ENCODE measurements around the gene HORMAD2. TPM values are rescaled to one million over a fixed set of nuclear protein-coding genes. Genes with fewer than 3 reads are reported as not detected.
A peak's percentile ranks its signal among the peaks of the same experiment; 100 is the strongest.

HORMAD2 gene
- total RNA-seq, 1 experiment from 2014 or later: not detected

DNA sequence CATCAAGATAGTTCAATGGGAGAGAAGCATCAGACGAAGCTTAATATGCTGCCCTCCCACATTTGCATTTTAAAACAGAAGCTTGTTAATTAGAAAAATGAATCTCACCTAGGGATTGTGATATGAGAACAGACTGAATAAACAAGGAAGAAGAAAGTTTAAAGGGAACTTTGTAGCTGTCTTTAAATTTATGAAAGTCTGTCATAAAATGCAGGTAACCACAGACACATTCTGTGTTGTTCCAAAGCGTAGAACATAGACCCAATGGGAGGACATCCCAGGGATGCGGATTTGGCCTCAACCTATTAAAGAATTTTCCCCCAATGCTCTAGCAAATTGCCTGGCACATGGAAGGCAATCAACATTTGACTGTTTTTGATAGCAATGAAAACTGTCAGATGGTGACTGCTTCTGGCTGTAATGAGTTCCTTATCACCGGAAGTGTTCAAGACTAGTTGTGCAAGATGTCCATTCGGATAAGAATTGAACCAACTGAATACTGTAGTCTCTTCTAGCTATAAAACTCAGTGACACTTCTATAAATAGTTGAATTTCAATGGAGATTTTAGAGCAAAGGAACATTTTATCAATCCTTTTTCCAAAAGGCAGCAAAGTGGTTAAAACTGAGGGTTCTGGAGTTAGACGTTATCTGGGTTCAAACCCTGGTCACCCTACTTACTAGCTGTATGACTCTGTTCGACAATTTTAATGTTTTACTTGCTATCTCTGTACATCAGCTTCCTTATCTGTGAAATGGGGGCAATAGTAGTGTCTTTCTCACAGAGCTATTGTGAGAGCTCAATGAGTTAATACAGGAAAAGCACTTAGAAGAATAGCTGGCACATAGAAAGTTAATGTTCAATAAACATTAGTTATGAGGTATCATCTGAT is 101.4 kb downstream of the HORMAD2 start:
- in situ Hi-C loops (cut with HindIII; ENCODE audit: low pct_unique_long_range_greater_than_20kb, low sequenced_read_pairs): no loop called here
- no peak for DNase-seq (ENCODE audit: low read depth)

DNA sequence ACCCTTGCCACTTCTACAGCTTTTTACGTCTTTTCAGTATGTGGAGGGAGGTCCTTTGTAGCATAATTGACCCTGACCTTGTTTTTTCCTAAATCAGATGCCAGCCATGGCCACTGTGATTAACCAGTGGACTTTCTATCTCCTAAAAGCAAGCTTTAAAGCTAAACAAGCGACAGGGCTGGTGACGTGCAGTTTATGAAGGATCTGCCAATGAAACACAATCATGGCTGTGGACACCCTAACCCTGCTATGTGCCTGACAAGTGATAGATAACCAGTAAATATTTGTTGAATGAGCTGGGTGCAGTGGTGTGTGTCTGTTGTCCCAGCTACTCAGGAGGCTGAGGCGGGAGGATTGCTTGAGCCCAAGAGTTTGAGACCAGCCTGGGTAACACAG is 102.1 kb downstream of the HORMAD2 start:
- DNase-seq (ENCODE audit: low read depth): peak; percentile 97
- in situ Hi-C loops (cut with HindIII; ENCODE audit: low pct_unique_long_range_greater_than_20kb, low sequenced_read_pairs): no loop called here

DNA sequence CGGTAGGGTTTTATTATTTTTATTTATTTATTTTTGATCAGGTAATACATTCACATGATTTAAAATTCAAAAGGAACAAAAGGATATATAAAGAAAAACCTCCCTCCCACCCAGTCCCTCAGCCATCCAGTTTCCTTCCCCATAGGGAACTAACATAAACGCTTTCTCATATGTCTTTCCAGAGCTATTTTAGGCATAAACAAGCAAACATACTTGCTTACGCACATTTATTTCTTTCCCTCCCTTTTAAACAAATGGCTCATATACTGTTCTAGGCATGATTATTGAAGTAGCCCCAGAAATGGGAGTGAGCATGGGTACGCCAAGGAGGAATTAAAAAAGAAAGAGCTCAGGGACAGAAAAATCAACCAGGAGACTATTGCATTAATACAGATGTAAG is 102.6 kb downstream of the HORMAD2 start:
- in situ Hi-C loops (cut with HindIII; ENCODE audit: low pct_unique_long_range_greater_than_20kb, low sequenced_read_pairs): no loop called here
- no peak for DNase-seq (ENCODE audit: low read depth)

DNA sequence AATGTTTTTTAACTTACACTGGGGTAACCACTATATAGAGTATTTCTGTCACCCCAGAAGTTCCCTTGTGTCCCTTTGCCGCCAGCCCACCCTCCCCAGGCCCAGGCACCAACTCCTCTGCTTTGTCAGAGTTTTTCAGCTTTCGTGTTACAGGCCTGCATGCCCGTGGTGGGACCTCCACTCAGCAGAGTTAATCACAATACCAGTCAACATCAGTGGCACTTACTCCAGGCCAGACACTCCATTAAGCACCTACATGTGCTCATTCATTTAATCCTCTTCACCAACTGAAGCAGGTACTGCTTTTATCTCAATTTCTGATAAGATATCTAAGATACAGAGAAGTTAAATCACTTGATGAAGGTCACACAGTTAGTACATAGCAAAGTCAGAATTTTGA is 103.0 kb downstream of the HORMAD2 start:
- no peak for DNase-seq (ENCODE audit: low read depth)
- in situ Hi-C loops (cut with HindIII; ENCODE audit: low pct_unique_long_range_greater_than_20kb, low sequenced_read_pairs): no loop called here

DNA sequence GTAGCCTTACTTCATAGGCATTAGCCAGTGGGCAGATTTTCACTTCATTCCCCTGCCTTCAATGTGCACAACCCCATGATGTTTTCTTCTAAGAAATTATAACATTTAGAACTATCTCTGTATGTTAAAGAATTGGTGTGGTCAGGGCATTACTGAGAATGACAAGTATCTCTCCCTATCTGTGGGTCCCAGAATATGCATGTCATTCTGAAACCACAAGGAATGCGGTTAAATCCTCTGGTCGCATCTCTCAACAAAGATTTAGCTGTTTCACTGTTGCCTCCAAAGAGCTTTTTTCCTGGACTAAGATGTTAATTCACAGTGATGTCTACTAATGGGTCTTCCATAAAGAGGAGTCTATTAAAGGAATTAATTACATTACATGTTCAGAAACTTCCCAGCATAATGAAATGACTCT is 103.6 kb downstream of the HORMAD2 start:
- peak; percentile 78 for DNase-seq (ENCODE audit: low read depth)

DNA sequence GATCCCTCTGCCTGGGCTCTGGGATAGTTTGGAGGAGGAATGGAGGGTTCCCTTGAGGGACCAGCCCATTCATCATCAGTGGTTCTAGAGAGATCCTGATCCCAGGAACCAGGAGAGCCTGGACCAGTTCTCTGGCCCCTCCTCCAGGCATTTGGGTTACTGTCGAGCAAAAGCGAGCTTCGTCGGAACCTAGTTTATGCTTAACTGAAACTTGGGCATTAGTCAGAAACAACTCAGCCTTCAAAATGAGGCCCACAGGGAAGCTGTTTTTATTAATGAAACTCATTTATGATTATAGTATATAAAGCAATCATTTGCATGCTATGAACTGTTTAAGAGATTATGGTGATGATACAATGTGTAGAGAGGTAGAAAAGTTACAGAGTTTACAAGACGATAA is 104.9 kb downstream of the HORMAD2 start:
- DNase-seq (ENCODE audit: low read depth): no peak
- in situ Hi-C loops (cut with HindIII; ENCODE audit: low pct_unique_long_range_greater_than_20kb, low sequenced_read_pairs): no loop called here

More for the DNA sequence above, 103.6 kb downstream of the HORMAD2 start:
- in situ Hi-C loops (cut with HindIII; ENCODE audit: low pct_unique_long_range_greater_than_20kb, low sequenced_read_pairs): no loop called here

DNA sequence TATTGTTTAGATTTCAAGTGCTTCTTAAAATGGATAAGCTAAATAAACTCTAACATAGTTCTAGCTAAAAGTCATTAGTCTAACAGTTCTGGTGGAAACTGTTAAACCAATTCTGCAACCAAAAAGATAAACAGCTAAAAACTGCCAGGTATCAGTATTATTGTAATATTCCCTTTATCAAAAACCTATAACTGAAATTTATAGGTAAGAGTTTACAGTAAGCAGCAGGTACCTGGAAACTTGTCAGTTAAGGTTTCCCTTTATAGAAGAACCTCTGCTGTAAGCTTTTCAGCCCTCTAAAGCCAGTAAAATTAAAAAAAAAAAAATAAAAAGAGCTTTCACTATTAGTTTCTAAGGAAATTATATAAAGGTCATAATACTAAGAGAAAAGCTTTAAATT is 105.3 kb downstream of the HORMAD2 start:
- in situ Hi-C loops (cut with HindIII; ENCODE audit: low pct_unique_long_range_greater_than_20kb, low sequenced_read_pairs): no loop called here
- no peak for DNase-seq (ENCODE audit: low read depth)

DNA sequence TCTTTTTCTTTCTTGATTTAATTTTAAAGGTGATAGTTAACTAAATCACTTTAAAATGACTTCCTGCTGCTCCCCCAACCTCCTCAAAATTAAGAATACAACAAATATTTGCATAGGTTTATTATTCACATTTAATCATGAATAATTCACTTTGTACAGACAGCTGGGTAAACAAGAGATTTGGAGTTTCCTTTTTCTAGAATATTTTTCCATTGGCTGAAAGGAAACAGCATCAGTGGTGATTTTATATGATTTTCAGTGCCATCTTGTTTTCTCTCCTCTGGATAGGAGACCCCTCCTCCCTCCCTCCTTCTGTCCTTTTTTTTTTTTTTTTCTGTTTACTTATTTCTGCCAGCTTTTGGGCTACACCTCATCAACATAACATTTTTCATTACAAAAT is 105.8 kb downstream of the HORMAD2 start:
- no peak for DNase-seq (ENCODE audit: low read depth)
- in situ Hi-C loops (cut with HindIII; ENCODE audit: low pct_unique_long_range_greater_than_20kb, low sequenced_read_pairs): no loop called here

DNA sequence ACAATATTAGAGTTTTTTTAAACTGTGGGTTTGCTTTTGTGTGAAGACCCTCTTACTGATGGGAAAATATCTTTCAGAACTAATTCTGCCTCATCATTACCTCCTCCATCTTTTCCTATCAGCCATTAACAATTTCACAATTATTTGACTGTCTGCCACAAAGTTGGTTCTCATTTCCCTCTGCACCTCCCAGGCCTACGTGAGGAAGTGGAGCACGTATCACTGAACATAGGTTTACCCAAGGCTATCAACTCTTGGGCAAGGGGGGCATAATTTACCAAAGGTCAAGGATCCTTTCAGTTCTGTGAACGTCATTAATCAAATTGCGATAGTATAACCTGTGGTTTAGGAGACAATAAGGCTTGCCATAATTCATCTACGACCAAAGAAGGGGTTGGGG is 106.2 kb downstream of the HORMAD2 start:
- no peak for DNase-seq (ENCODE audit: low read depth)
- in situ Hi-C loops (cut with HindIII; ENCODE audit: low pct_unique_long_range_greater_than_20kb, low sequenced_read_pairs): no loop called here

DNA sequence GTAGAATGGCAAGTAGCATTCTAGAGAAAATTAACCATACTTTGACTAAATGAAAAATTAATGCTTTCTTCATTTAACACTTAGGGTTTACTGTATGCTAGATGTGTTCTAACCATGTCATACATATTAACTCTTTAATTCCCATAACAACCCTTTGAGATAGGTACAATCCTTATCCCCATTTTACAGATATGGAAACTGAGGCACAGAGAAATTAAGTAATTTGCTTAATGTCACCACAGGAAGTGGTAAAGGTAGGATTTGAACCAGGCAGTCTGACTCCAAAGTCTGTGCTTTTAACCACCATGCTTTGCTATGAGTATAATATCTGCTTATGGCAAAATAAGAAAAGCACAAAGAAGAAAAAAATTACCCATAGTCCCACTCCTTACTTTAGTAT is 106.8 kb downstream of the HORMAD2 start:
- in situ Hi-C loops (cut with HindIII; ENCODE audit: low pct_unique_long_range_greater_than_20kb, low sequenced_read_pairs): no loop called here

DNA sequence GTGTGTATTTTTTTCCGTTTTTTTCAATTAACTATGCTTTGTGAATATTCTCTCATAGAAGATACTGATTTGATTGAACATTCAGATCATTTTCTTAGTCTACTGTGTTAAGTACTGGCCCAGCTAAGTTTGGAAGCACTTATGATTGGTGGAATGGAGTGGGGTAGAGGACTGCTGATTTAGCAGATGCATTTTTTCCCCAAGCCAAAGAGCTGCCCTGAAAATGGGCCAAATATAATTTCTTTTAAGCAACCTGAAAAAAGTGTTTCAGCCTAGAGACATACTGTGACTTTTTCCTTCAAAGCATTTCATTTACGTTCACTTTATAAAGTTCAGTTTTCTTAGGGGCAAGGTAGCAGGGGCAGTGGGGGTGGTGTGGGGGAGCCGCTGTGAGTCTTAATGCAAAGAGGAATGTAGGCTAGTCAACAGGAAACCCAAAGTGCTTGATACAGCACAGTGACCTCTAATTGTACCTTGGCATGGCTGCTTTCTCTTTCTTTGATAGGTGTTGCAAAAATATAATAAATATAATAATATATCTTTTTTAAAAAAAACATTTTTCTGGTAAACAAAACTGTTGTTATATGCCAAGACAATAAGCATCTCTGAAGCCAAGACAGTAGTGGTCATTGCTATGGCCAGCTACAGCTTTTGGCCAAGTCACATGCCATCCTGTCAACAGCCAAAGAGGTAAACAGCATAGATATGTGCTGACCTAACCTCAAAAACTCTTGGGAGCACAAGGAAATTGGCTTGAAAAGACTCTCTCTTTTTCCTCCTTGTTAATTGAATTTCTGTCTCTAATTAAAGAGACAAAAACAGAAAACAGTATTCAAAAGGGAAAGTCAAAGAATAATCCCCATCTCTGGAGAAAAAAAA is 107.5 kb downstream of the HORMAD2 start:
- in situ Hi-C loops (cut with HindIII; ENCODE audit: low pct_unique_long_range_greater_than_20kb, low sequenced_read_pairs): no loop called here
- DNase-seq (ENCODE audit: low read depth): no peak

More for the DNA sequence above, 106.8 kb downstream of the HORMAD2 start:
- DNase-seq (ENCODE audit: low read depth): no peak

DNA sequence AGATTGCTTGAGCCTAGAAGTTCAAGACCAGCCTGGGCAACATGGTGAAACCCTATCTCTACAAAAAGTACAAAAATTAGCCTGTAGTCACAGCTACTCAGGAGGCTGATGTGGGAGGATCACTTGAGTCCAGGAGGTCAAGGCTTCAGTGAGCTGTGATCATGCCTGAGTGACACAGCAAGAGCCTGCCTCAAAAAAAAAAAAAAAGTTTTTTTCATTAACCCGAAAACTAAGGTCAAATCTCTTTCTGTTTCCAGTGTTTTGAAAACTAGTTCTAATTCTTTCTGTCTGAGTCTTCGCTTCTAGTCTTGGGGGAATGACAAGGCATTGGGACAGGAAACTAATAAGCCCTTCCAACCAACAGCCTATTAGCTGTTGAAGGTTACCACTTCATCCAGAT is 108.6 kb downstream of the HORMAD2 start:
- peak; percentile 67 for DNase-seq (ENCODE audit: low read depth)
- in situ Hi-C loops (cut with HindIII; ENCODE audit: low pct_unique_long_range_greater_than_20kb, low sequenced_read_pairs): no loop called here

DNA sequence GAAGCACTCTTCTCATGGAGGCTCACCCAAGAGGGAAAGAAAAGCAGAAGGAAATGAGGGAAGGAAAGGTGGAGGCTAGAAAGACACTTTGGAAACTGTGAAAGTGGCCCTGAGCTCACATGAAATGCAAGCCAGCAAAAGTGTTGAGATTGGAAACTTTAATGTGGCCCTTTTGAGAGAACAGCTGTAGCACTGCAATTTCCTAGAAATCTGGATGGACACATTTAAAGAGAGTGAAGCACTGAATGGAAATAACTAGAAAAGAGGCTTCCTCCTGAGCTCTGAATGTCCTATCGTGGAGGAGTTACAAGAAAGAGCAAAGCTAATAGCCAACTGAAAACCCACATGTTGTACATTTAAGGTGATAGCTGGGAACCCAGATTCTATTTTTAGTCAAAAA is 110.3 kb downstream of the HORMAD2 start:
- no peak for DNase-seq (ENCODE audit: low read depth)
- in situ Hi-C loops (cut with HindIII; ENCODE audit: low pct_unique_long_range_greater_than_20kb, low sequenced_read_pairs): no loop called here

DNA sequence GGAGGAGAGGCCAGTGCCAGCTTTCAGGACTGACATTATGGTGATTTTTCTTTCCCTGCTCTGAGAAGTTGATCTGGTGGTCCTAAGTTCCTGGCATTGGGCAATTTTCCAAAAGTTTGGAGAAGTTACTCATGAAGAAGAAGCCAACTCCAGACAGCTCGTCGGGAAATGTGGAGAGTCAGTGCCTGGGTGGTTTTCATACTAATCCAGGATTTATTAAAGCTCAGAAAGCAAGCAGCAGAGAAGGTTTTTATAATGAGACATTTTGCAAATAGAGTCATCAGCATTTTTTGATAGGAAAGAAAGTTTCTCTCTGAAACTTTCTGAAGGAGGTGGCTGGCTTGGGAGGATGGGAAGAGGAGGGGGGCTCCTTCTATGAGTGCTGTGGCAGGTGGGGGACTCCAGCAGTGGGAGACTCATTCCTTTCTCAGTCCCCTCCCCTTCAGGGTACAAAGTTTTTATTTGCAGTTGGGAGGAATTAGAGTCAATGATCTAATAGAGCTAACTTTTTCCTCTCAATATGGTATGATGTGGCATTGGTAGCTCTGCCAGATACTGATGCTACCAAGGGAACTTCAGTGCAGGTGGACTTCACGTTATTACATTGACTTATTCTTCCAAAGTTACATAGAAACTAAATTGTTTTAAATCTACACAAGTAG is 110.9 kb downstream of the HORMAD2 start:
- in situ Hi-C loops (cut with HindIII; ENCODE audit: low pct_unique_long_range_greater_than_20kb, low sequenced_read_pairs): no loop called here
- DNase-seq (ENCODE audit: low read depth): no peak

DNA sequence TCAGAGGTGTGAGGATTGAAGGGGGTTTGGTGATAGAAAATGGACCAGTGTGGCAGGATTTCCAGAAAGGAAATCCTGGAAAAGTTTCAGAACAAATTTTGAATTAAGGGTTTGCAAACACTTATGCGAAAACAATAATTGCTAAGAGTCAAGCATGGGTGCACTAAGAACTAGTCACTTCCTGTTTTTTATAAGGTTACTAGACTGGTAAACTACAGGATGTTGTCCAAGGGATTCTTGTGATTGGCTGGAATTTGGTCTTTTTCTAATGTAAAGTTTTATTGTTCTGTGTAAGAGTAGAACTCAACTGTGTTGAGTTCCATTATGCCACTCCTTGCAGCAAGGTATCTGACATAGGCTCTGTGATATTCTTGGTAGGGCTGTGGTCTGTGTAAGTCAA is 112.2 kb downstream of the HORMAD2 start:
- in situ Hi-C loops (cut with HindIII; ENCODE audit: low pct_unique_long_range_greater_than_20kb, low sequenced_read_pairs): no loop called here
- no peak for DNase-seq (ENCODE audit: low read depth)

DNA sequence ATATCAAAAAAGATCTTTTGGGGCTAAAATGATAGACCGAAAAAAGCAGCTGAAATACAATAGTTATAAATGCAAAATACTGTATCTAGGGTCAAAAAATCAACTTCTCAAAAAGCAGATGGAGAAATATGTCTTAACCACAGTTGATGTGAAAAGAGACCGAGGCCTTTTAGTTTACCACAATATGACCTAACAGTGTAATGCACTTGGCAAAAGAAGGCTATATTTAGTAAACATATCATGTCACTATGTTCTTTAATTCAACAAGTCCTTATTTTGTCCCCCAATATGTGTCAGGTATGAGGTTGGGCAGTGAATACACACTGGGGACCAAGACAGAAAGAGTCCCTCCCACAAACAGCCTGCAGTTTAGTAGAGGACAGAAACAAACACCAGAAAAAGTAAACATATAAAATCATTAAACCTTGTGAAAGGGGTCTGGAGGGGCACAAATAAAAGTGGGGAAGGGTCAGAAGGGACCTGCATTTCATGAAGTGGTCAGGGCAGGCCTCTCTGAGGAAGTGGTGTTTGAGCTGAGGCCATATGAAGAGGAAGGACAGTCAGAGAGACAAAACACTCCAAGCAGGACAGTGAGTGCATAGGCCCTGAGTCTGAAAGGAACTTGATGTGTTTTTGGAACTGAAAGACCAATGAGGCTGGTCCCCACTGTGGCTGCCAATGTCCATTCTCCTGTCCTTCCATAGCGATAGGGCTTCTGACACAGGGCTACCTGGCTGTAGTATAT is 112.9 kb downstream of the HORMAD2 start:
- in situ Hi-C loops (cut with HindIII; ENCODE audit: low pct_unique_long_range_greater_than_20kb, low sequenced_read_pairs): no loop called here
- DNase-seq (ENCODE audit: low read depth): no peak

DNA sequence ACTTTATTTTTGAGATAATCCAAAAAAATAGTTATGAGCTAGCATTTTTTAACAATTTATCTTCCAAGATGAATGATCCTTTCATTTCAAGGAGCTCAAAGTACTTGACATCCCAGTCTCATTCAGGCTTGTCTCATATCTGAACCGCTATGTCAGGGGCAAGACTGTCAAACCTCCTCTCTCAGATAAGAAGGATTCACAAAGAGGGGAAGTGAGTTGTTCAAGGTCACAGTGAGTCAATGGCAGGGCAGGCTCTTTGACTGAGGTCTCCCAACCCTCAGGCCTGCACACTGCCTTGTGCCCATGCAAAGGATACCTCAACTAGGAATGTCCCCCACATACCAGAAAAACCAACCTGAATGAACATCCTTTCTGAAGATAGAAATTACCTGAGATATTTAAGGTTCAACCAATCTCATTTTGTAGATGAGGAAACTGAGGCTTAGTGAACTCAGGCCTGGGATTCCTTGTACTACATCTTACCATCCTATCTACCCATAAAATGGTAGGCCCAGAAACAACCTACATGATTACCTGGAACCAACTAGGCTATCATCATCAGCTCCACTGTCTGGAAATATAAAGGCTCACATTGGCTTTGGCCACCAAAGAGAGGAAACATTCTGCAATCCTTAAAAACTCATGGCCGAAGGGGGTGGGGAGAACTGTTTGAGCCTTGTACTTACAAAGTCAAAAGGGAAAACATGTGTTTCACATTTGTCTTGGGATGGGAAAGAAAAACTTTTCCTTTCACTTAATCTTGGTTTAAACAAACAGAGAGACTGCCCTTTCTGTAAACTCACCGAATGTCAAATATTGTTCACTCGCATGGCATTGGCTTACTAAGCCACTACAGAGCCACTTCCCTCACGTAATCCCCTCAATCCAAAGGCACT is 115.2 kb downstream of the HORMAD2 start:
- DNase-seq (ENCODE audit: low read depth): no peak
- in situ Hi-C loops (cut with HindIII; ENCODE audit: low pct_unique_long_range_greater_than_20kb, low sequenced_read_pairs): no loop called here
